OCI-LY3 (cell line): Measurements from ENCODE around the gene RPL27.

Experiments used
- EZH2phosphoT487 ChIP-seq: fragments of 200-600 bp; shearing (Covaris generic); IDR thresholded peaks from 2 replicates; pipeline ENCODE4 v1.6.1; 2018; ENCODE audit warnings: antibody characterized with exemption, mixed run types, low read depth
- TF ChIP-seq, protein P1 (sequence below): fragments of 200-600, 300-600 bp; sonication (generic); IDR thresholded peaks from 2 replicates; pipeline ENCODE4 v1.5.1; 2014; ENCODE audit warnings: antibody characterized with exemption, low read length, low read depth

DNA sequence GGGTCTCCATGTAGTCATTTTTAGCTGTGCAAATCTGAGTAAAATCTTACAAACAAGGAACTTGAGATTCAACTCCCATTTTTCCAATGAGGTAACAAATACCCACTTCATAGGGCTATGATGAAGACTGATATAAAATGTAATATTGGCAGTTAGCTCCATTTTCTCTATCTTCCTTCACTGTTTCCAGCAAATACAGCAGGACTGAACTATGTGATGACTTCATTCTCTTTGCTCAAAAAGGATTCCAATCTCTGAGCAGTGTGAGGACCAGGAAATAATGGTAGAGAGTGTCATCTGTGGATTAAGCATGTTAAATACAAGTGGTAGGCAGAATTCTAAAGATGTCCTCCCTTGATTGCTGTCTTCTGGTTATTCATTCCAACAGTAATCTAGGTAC is 45.1 kb downstream of the RPL27 start:
- TF ChIP-seq, protein P1, sequence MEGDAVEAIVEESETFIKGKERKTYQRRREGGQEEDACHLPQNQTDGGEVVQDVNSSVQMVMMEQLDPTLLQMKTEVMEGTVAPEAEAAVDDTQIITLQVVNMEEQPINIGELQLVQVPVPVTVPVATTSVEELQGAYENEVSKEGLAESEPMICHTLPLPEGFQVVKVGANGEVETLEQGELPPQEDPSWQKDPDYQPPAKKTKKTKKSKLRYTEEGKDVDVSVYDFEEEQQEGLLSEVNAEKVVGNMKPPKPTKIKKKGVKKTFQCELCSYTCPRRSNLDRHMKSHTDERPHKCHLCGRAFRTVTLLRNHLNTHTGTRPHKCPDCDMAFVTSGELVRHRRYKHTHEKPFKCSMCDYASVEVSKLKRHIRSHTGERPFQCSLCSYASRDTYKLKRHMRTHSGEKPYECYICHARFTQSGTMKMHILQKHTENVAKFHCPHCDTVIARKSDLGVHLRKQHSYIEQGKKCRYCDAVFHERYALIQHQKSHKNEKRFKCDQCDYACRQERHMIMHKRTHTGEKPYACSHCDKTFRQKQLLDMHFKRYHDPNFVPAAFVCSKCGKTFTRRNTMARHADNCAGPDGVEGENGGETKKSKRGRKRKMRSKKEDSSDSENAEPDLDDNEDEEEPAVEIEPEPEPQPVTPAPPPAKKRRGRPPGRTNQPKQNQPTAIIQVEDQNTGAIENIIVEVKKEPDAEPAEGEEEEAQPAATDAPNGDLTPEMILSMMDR = no peak
- no peak for TF ChIP-seq EZH2phosphoT487
